Epidermal melanocyte (primary cell): ENCODE measurements around the gene FMO1.
"Not testable (repeated sequence)": the region's sequence is repeated elsewhere in the genome, so short reads cannot be mapped to it uniquely, and the experiment has no call there.

Experiments used
- DNase-seq: peaks from one replicate; pipeline ENCODE4 v3.0.0; 2011; ENCODE audit warnings: low spot score; ENCODE audit not compliant: insufficient read length

FMO1 gene

GRCh38 chr1:171279678-171280077, 31.4 kb downstream of the FMO1 start:
- DNase-seq: no peak

GRCh38 chr1:171280599-171280998, 32.3 kb downstream of the FMO1 start:
- no peak for DNase-seq

- DNase-seq: no peak
These were observed 37.9 kb downstream of the FMO1 start for GRCh38 chr1:171286032-171286705.

- no peak for DNase-seq
These were observed 42.3 kb downstream of the FMO1 start for GRCh38 chr1:171290621-171291020.

- peak; percentile 44 for DNase-seq
These were observed 44.5 kb downstream of the FMO1 start for GRCh38 chr1:171292799-171293198.

- DNase-seq: not testable (repeated sequence)
These were observed 47.1 kb downstream of the FMO1 start for GRCh38 chr1:171295383-171295782.

- no peak for DNase-seq
These were observed 47.5 kb downstream of the FMO1 start for GRCh38 chr1:171295821-171296220.

- DNase-seq: no peak
These were observed 48.6 kb downstream of the FMO1 start for GRCh38 chr1:171296897-171297296.

- no peak for DNase-seq
These were observed 50.4 kb downstream of the FMO1 start for GRCh38 chr1:171298696-171299095.

- no peak for DNase-seq
These were observed 51.0 kb downstream of the FMO1 start for GRCh38 chr1:171299342-171299741.

GRCh38 chr1:171300401-171300800, 52.1 kb downstream of the FMO1 start:
- no peak for DNase-seq

- no peak for DNase-seq
These were observed 62.4 kb downstream of the FMO1 start for GRCh38 chr1:171310661-171311087.

- no peak for DNase-seq
These were observed 63.7 kb downstream of the FMO1 start for GRCh38 chr1:171311771-171312558.

- DNase-seq: no peak
These were observed 65.1 kb downstream of the FMO1 start for GRCh38 chr1:171313319-171313834.

- peak; percentile 93 for DNase-seq
These were observed 65.6 kb downstream of the FMO1 start, which contains the start of gene FMO4 for GRCh38 chr1:171313835-171314320. Gene FMO4 (plus strand): TSS chr1:171314183. CDS start chr1:171319826, 5,643 bp downstream.

GRCh38 chr1:171329251-171329650, 81.0 kb downstream of the FMO1 start:
- no peak for DNase-seq

GRCh38 chr1:171334024-171334640, 85.8 kb downstream of the FMO1 start:
- DNase-seq: no peak
